IMR-90 (cell line): ENCODE data around the gene AZU1.

ENCODE experiments used
- CTCF ChIP-seq: conservative IDR thresholded peaks from 2 replicates; pipeline ENCODE4 v1.5.1; 2012; ENCODE audit warnings: mild to moderate bottlenecking, low read depth, low read length, improper control_type of control experiment
- POLR2A ChIP-seq: IDR thresholded peaks from 2 replicates; pipeline ENCODE4 v1.6.1; 2012; ENCODE audit warnings: mild to moderate bottlenecking, low read depth, low read length
- RFX5 ChIP-seq: IDR thresholded peaks from 2 replicates; pipeline ENCODE4 v1.8.0; 2012; ENCODE audit warnings: low read depth, mild to moderate bottlenecking, low read length, moderate library complexity
- SMC3 ChIP-seq: fragments of 150-350 bp; IDR thresholded peaks from 2 replicates; pipeline ENCODE4 v1.6.1; 2016; ENCODE audit warnings: low read depth, mild to moderate bottlenecking, antibody characterized with exemption, low read length, moderate library complexity

- TF ChIP-seq CTCF (no peak), POLR2A (no peak), RFX5 (no peak), SMC3 (no peak)
Observed at GRCh38 chr19:872266-872951, 44.8 kb downstream of the AZU1 start.
